PFSK-1 (cell line): Measurements from ENCODE around the gene DENND6B.

Source experiments
- FOXP2 ChIP-seq: optimal IDR thresholded peaks from 2 replicates; pipeline ENCODE3; 2011; ENCODE audit warnings: borderline replicate concordance, control low read depth, inconsistent platforms; ENCODE audit not compliant: insufficient read depth; ENCODE audit errors: extremely low read length, extremely low read depth
- POLR2AphosphoS5 ChIP-seq: IDR thresholded peaks from 2 replicates; pipeline ENCODE4 v1.6.1; 2012; ENCODE audit warnings: low read depth, mild to moderate bottlenecking, control low read depth, low read length, moderate library complexity
- SIN3A ChIP-seq: IDR thresholded peaks from 2 replicates; pipeline ENCODE4 v1.6.1; 2012; ENCODE audit warnings: mild to moderate bottlenecking, low read length, moderate library complexity, borderline replicate concordance; ENCODE audit not compliant: insufficient read depth
- TAF1 ChIP-seq: IDR thresholded peaks from 2 replicates; pipeline ENCODE4 v1.6.1; 2012; ENCODE audit warnings: low read length, control low read depth, borderline replicate concordance; ENCODE audit not compliant: insufficient read depth
- TF ChIP-seq, protein P1 (sequence below), 2 experiments: IDR thresholded peaks; 2 replicates each; pipeline versions ENCODE4 v1.6.1 to v1.8.0; 2011 to 2012; ENCODE audit warnings: low read depth in 2 of 2, low read length in 2 of 2, control low read depth in 1 of 2, inconsistent platforms in 1 of 2, mild to moderate bottlenecking in 1 of 2, moderate library complexity in 1 of 2; ENCODE audit not compliant: insufficient read depth in 1 of 2

Gene DENND6B

GRCh38 chr22:50292643-50293440 lies 34.0 kb downstream of the DENND6B start:
- TF ChIP-seq POLR2AphosphoS5 (no peak), TAF1 (no peak), SIN3A (no peak), FOXP2 (no peak)
- TF ChIP-seq, protein P1, sequence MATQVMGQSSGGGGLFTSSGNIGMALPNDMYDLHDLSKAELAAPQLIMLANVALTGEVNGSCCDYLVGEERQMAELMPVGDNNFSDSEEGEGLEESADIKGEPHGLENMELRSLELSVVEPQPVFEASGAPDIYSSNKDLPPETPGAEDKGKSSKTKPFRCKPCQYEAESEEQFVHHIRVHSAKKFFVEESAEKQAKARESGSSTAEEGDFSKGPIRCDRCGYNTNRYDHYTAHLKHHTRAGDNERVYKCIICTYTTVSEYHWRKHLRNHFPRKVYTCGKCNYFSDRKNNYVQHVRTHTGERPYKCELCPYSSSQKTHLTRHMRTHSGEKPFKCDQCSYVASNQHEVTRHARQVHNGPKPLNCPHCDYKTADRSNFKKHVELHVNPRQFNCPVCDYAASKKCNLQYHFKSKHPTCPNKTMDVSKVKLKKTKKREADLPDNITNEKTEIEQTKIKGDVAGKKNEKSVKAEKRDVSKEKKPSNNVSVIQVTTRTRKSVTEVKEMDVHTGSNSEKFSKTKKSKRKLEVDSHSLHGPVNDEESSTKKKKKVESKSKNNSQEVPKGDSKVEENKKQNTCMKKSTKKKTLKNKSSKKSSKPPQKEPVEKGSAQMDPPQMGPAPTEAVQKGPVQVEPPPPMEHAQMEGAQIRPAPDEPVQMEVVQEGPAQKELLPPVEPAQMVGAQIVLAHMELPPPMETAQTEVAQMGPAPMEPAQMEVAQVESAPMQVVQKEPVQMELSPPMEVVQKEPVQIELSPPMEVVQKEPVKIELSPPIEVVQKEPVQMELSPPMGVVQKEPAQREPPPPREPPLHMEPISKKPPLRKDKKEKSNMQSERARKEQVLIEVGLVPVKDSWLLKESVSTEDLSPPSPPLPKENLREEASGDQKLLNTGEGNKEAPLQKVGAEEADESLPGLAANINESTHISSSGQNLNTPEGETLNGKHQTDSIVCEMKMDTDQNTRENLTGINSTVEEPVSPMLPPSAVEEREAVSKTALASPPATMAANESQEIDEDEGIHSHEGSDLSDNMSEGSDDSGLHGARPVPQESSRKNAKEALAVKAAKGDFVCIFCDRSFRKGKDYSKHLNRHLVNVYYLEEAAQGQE (IDR thresholded peaks at IDR 0.05; ENCODE audit: insufficient read depth in 1 of 2, low read depth in 2 of 2, low read length in 2 of 2) = no peak

- TF ChIP-seq SIN3A (no peak), POLR2AphosphoS5 (no peak), FOXP2 (no peak), TAF1 (no peak)
- TF ChIP-seq, protein P1 (IDR thresholded peaks at IDR 0.05; ENCODE audit: insufficient read depth in 1 of 2, low read depth in 2 of 2, low read length in 2 of 2) = no peak
Measured at GRCh38 chr22:50289942-50290630, 36.7 kb downstream of the DENND6B start.

GRCh38 chr22:50289151-50289941 lies 37.5 kb downstream of the DENND6B start:
- TF ChIP-seq TAF1 (no peak), SIN3A (no peak), FOXP2 (no peak), POLR2AphosphoS5 (no peak)
- TF ChIP-seq, protein P1 (IDR thresholded peaks at IDR 0.05; ENCODE audit: insufficient read depth in 1 of 2, low read depth in 2 of 2, low read length in 2 of 2) = no peak

DNA sequence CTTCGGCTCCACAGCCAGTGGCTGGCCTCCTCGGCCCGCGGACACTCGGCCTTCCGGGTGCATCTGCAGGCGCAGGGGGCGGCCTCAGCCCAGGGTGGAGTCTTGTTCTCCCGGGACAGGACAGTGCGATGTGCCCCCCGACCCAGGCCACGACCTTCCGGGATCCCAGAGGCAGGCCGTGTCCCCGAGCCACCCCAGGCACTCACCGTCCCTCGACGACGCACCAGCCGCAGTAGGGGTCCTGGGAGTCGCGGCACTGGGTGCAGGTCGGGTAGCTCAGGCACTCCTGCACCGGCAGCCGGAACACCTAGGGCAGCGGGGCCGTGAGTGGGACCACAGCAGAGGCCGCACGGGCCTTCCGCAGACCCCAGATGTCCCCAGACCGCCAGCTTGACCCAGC lies 39.1 kb downstream of the DENND6B start:
- no peak for TF ChIP-seq TAF1
- TF ChIP-seq FOXP2 = no peak
- TF ChIP-seq POLR2AphosphoS5 = no peak
- no peak for TF ChIP-seq SIN3A
- TF ChIP-seq, protein P1 (IDR thresholded peaks at IDR 0.05; ENCODE audit: insufficient read depth in 1 of 2, low read depth in 2 of 2, low read length in 2 of 2) = no peak
